Measurements from ENCODE around the gene BRINP1.

The BRINP1 gene

GRCh38 chr9:119273984-119274665, 95.1 kb downstream of the BRINP1 start:
- DNase-seq, result no peak

GRCh38 chr9:119273325-119273904, 95.8 kb downstream of the BRINP1 start:
- DNase-seq, result no peak

GRCh38 chr9:119272500-119273211, 96.6 kb downstream of the BRINP1 start:
- no peak for DNase-seq

DNA sequence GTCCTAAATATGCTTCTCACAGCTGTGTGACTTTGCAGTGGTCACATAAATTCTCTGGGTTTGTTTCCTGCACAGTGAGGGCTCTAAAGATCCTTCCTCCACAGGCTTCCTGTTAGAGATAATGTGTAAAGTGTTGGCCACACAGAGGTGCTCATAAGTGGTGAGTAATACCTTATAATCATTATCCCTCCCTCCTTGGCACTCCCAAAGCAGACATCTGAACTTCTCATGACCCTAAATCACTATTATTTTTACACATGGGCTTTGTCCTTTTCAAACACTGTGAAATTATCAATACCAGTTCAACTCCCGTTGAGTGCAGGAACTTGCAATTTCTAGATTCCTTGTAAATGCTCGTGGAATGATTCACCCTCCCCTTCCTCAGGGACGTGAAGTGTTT, 100.2 kb downstream of the BRINP1 start:
- DNase-seq, result no peak

- no peak for DNase-seq
Measured at GRCh38 chr9:119264165-119264564, 105.1 kb downstream of the BRINP1 start.

- DNase-seq, result no peak
Measured at GRCh38 chr9:119257592-119257991, 111.6 kb downstream of the BRINP1 start.

DNA sequence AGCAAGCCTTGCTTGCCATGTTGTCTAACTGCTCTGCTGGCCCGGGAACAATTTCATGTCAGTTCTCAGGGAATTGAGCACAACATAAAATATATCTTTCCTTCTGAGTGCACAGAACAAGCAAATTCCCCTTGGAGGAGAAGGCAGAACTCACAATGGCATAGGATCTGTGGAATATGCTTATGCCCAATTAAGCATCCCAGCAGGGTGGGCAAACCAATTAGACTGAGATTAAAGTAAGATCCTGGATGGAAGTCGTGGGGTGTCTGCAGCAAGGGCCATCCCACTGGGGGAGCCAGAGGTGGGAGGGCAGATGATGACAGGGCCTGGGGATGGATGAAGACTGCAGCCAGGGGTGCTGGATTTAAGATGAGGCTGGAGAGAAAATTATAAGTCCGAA, 114.1 kb downstream of the BRINP1 start:
- no peak for DNase-seq

GRCh38 chr9:119252671-119253299, 116.5 kb downstream of the BRINP1 start:
- no peak for DNase-seq

DNA sequence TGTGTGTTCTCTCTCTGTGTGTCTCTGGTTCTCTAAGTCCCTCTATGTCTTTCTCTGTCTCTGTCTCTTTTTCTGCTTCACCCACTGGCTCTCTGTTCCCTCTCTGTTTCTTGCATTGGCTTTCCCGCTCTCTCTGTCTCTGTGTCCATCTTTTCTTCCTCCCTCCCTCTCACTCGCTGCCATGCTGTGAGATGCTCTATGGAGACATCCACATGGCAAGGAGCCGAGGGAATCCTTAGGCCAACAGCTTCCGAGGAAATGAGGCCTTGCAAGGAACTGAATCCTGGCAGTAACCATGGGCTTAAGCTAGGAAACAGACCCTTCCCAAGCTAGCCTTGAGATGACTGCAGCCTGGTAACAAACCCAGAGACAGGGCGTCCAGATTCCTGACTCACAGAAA, 117.3 kb downstream of the BRINP1 start:
- no peak for DNase-seq

- no peak for DNase-seq
Measured at GRCh38 chr9:119250730-119251129, 118.5 kb downstream of the BRINP1 start.

- no peak for DNase-seq
Measured at GRCh38 chr9:119240546-119240945, 128.7 kb downstream of the BRINP1 start.

DNA sequence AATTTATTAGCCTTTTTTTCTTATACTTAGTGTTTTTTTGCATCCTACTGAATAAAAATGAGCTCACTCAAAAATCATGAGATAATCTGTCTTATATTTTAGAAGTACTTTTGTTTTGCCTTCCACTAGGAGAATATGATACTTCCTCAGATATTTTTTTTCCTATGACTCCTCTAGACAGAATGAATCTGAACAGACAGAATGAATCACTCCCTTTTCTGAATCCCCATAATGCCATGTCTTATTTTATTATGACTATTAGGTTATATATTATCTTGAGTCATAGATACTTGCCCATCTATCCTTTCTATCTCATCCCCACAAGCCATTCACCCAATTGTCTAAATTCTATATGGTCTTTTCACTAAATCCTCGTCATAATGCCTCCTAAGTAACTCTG, 134.6 kb downstream of the BRINP1 start:
- DNase-seq, result no peak

DNA sequence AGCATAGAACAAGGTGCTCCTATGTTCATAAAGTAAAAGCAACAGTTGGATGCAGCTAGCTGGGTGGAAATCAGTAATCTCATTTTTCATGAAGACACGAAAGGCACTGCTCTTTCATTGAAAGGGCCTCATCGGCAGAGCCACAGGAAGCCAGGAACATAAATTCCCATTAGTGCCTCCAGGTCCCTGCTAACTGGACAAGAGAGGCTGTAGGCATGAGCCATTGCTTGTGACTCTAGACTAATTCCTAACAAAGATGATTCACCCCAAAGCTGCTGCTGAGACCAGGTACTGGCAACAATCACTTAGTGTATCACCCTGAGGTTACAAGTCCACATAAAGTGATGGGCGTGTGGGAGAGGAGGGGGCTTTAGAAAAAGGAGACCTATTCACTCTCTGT, 141.8 kb downstream of the BRINP1 start:
- DNase-seq, result no peak

DNA sequence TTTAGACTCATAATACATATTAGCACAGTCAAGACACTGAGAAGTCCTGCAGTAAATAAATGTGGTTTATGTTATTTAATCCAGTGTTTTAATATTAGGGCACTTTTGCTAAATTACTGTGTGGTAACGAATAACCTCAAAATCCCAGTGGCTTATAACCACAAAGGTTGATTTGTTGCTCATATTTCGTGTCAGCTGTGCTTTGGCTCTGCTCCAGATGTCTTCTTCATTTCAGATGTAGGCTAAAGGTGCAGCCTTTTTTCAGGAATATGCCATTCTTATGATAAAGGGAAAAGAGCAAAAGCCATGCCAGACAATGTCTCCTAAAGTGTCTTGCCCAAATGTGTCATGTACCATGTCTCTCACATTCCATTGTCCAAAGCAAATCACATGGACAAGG, 144.8 kb downstream of the BRINP1 start:
- DNase-seq, result no peak

- DNase-seq, result no peak
Measured at GRCh38 chr9:119221276-119221675, 148.0 kb downstream of the BRINP1 start.

DNA sequence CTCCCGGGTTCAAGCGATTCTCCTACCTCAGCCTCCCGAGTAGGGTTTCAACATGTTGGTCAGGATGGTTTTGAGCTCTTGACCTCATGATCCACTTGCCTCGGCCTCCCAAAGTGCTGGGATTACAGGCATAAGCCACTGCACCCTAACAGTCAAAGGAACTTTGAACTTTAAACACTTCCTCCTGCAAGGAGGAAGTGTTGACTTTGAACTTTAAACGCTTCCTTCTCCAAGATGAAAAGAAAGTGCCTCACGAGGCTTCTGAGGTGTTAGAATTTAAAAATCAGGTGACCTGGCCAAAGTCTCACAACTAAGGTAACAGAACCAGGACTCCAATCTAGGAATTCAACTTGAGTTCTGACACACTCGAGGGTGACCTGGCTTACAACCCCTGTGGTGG, 150.9 kb downstream of the BRINP1 start:
- no peak for DNase-seq

GRCh38 chr9:119216651-119217331, 152.4 kb downstream of the BRINP1 start:
- no peak for DNase-seq

- DNase-seq, result no peak
Measured at GRCh38 chr9:119215651-119216050, 153.6 kb downstream of the BRINP1 start.

DNA sequence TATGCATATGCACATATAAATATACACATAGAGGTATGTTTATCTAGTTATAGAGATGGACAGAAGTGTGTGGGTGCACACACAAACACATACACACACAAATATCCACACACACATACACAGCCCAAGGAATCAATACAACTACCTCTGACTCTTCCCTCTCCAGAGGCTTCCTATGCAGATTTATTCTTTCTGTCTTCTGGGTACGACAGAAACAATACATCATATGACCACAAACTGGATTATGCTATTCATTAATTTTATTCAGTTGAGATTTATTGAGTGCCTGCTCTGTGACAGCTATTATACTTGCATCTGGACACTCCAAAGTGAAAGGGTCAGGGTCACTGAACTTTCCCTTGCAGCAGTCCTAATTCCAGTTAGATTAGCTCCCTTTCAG, 155.8 kb downstream of the BRINP1 start:
- DNase-seq, result no peak

DNA sequence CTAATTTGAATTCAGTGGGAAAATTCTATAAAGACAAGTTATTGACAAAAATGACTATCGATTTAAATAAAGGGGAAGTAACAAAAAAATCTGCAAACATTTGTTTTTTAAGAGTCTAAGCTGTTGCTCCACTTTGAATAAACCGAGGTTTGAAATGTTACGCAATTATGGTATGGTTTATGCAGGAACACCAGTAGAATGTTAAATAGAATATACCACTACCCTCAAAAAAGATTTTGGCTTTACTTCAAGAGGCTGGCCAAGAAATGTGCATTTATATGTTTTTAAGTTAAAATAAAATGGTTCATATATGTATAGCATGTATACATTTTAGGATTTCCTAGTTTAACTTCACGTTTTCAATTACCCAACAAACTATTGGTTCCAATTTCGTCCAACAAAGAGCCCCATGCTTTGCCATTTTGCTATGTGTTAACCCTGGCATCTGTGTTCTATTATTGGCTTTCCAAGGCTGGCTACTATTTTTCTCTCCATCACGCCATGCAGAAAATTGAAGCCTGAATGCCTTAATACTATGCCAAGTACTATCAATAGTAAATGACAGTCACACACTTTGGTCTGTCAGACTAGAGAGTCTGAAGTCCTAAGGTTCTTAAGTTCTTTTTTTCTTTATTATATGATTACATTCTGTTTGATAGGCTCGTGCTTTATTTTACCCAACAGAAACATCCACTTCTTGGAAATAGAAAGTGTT, 171.2 kb downstream of the BRINP1 start:
- DNase-seq, result no peak

DNA sequence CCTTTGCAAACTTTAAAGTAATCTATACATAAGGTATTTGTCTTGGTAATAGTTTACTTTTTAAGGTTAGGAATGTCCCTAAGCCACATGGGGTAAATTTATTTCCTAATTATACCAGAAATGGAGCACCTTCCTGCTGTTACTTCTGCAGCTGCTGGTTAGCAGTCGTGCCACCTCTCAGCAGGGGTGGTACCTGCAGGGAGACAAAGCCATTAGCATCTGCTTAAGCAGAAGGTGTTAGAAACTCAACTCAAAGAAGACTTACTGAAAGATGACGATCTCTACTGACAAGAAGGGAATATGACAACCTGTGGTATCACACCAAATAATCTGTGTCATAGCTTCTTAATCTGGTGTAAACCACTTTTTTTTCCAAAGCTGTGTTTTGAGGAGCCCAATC, 173.7 kb downstream of the BRINP1 start:
- no peak for DNase-seq

DNA sequence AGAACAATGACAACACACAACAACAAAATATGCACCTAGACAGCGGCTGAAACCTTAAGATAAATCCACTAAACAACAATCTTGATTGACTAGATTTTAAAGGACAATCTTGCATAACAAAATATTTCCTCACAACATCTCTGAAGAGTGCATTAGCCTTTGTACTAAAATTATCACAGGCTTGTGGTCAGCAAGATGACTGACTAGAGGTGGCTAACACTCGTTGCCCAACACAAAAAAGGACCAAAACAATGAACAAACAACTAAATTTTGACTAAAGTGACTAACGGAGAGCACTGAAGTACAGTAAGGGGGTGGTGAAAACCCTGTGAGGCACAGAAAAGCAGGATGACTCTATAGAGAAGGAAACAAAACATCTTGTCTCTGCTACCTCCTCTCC, 183.9 kb downstream of the BRINP1 start:
- DNase-seq, result no peak

All from inflammatory macrophage (primary cell).